MV-4-11 (cell line): ENCODE measurements around the gene ZNF32.
"Not testable (repeated sequence)": the region's sequence is repeated elsewhere in the genome, so short reads cannot be mapped to it uniquely, and the experiment has no call there.

ENCODE experiments used
- DNase-seq: peaks from one replicate; lab custom pipeline; 2025; lab: John Stamatoyannopoulos, UW

The ZNF32 gene

DNA sequence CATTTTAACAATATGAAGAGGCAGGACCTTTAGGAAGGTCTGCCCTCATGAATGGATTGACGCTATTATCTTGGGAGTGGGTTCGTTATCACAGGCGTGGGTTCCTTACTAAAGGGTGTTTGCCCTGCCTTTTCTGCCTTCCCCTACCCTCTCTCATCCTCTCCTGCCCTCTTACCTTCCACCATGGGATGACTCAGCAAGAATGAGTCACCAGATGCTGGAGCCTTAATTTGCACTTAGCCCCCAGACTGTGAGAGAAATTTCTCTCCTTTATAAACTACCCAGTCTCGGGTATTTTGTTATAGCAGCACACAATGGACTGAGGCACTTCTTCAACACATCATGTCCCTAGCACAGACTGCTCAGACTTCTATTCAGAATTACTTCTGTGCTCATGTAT is 31.4 kb upstream of the ZNF32 start:
- no peak for DNase-seq

DNA sequence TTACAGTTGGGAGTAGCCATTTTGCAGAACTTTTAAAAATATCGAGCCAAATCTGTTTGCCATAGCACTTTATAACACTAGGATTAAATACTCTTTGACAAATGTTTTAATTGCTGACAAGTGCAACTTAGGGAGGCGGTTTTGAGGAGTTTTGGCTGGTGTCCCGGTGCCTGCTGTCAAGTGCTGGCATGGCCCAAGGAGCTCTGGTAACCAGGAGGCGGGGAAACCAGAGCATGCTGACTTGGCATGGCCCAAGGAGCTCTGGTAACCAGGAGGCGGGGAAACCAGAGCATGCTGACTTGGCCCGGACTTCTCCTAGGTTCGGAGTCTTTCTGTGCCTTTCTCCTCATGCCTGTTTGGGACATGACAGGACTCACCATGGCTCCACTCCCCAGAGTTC is 30.8 kb upstream of the ZNF32 start:
- no peak for DNase-seq

DNA sequence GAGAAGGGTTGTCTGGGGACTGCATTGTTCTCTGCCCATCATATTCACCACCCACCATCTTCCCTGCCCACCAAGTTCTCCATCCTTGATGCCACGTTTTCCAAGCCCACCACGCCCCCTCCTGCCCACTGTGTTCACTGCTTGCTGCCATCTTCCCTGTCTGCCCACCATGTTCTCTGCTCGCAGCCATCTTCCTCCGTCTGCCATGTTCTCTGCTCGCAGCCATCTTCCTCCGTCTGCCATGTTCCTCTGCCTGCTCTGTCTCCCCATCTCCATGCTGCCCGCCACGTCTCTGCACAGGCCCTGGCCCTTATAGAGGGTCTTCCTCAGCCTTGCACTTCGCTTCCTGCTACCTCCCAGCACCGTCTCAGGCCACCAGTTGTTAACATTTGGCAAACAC is 30.0 kb upstream of the ZNF32 start:
- DNase-seq = no peak

DNA sequence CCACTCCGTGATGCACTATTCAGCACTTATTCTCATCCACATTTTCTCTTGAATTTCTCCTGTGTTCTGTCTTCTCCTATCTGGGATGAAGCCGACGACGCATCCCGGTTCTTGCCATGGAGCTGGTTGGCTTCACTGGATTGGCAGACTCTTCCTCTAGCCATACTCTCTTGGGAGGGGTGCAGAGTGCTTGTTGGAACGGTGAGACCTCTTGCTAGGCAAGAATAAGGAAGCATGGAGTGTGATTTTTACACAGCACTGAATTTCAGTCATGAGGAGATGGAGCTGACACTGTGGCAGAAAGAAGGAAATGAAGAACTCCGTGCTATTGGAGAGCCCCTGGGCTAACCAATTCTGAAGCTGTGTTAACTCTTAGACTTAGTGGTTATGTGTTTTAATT is 28.2 kb upstream of the ZNF32 start:
- DNase-seq = no peak

DNA sequence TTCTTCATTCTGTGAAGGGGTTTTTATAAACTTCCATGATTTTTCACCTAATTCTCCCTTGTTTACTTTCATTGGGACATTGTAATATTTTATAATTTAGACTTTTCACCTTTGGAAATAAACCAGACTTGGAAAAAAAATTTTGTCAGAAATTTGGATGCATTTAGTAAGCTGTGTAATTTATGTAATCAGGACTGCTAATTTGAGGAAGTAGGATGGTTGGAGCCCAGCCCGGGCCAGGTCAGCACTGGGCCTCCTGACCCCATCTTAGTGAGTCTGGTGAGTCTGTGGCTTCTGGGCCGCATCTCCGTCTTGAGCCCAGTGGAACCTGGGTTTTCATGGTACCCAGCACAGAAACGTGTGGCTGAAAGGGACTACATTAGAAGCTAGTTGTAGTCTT is 27.6 kb upstream of the ZNF32 start:
- DNase-seq = no peak

DNA sequence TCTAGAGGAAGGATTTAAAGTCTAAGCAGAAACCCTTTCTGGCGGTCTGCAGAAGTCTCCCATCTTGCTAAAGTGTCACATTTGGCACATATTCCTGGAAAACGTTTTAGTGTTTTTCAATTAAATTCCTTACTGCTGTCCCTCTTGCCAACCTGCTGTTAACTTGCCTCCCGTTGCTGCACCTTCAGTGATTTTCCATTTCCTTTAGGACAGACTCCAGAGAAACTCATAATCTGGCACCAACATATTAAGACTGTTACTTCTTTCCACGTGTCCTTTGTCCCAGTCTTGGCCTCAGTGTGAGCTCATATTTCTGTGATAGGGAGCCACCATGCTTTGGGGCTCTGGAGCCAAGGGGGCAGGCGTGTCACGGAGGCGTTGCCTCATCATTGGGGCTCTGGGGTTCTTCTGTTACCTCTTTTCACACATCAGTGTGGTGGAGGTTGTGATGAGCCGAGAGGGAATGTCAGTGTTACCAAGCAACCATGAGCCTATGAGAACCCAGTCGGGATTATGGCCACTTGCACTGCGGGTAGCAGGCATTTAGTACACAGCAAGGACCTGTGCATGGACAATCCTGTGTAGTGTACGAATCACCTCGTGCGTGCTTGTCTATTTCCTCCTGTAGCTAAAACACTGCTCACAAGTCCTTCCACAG is 26.0 kb upstream of the ZNF32 start:
- DNase-seq = no peak

DNA sequence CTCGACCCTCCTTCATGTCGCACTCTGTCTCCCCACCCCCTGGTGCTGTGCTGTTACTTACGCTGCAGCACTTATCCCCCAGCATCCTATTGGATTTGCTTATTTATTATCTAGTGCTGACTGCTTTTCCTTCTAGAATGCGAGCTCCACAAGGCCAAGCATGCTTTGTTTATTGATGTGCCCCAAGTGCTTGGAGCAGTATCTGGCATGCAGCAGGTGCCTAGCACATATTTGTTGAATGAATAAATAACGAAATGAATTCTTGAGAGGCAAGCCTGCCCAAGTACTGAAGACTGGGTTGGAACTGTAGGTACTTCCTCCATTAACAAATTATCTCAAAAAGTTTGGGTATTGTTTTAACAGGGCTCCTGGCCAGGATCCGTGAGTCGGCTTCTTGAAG is 24.8 kb upstream of the ZNF32 start:
- no peak for DNase-seq

DNA sequence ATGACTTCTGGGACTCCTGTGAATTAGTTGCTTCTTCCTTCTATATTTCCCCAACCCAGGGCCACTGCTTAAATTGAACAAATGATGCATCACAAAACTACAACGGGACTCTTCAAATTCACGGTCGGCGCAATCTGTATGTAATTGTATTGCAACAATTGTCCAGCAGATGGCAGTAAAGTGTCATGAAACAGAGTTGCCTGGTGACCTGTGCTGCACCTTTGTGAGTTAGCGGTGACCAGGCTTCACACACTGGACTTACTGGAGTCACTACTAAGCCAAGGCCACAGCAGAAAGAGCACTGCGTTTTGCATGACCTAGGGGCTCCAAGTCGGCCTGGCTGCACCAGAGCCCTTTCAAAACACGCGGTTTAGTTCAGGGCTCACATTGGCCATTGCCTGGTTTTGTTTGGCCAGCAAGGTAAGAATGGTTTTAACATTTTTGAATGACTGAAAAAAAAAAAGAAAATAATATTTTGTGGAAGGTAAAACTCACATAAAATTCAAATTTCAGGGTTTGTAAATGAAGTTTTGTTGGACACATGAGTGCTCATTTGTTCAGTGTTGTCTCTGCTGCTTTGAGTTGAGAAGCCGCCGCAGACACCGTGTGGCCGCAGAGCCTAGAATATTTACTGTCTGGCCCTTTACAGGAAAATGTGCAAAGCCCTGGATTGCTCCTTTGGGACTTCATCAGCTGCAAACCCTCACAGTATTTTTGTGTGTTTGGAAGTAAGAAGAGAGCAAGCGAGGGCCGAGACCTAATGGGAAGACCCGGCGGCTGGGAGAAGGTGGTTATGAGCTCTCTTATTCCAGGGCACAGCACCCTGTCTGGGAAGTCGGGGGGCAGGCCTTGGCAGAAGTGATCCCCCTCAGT is 23.2 kb upstream of the ZNF32 start:
- DNase-seq = peak; percentile 26

DNA sequence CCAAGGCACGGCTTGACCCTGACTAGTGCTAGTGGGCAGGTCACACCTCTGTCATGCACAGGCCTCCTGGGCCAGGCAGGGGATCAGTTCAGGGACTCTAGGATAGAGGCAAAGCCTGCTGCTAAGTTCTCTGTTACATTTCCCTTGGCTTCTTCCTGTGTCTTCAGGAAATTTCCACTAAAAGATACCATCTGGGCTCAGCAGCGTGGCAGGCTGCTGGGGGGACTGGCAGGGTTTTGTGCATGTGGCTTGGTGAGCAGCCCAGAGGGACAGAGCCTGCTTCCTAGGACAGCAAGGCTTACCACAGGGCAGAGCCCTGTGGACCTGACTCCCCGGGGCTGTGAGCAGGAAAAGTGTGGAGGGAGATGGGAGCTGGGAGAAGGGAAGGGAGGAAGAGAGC is 20.7 kb upstream of the ZNF32 start:
- DNase-seq = no peak

DNA sequence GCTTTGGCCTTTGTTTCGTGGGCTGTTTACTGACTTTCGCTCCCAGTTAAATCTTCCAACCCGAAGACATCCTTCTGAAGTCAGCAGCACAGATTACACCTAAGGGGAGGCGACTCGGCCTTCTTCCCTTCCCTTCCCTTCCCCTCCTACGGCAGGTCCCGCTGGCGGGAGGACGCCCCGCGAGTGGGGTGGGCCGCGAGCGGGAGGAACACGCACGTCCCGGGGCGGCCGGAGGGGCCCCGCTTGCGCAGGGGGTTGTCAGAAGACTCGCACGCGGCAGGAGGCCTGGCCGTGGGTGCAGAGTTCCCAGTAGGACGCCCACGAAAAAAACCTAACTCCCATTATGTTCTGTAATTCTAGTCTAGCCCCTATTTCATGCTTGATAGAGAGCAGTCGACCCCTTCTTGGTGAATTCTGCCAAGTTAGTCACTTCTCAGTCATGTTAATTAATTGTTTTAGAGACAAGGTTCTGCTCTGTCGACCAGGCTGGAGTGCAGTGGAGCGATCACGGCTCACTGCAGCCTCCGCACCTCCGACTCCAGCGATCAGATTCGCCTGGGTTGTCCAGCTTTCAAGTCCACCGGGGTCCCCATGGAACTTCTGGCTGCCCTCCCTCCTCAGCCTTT is 19.2 kb upstream of the ZNF32 start:
- DNase-seq = no peak

DNA sequence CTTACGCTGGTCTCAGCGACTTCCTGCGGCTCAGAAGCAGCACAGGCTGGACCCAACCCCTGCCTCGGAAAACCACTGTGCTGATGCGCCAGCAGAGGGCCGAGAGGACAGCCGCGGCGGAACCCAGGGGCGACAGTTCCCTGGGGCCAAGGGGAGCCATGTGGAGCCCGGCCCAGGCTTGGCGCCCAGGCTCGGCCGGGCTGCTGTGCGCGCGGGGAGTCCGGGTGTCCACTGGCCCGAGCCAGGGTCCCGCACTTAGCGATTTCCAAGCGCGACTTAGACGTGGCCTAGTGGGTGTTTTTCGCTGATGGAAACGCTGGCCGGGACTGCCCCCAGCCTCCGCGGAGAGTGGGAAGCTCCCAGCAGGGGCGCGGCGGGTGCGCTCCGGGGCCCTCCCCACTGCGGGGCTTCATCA is 18.6 kb upstream of the ZNF32 start:
- no peak for DNase-seq

DNA sequence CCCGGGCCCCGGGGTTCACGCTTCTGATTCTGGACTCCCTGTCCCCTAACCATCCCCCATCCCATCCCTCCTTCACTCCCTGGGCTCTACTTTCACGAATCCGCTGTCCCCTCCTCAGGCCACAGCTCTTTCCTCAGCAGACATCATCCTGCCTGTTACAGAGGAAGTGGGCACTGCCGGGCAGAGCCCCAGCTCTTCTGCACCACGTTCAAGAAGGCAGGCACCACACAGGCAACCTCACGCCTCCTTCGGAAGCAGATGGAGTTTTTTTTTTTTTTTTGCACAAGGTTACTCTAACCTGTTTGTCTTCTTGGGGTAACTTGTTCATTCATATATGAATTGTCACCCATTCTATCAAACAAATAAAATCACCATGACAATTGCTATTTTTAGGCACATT is 17.9 kb upstream of the ZNF32 start:
- no peak for DNase-seq

DNA sequence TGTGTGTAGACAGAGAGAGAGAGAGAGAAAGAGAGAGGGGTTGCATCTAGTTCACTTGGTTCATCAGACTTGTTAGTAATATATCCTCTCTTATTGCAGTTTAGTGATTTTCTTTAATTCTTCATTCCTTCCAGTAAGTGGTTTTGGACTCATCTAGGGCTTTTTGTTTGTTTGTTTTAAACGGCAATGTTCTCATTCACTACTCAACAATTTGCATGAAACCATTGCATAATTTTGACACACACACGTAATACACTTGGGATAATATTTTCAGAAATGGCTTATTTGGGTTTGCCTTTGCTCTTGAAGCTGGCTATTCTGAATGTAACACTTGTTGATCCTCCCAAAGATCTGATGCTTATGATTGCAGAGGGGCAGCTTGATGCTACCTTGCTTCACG is 16.4 kb upstream of the ZNF32 start:
- DNase-seq = no peak

DNA sequence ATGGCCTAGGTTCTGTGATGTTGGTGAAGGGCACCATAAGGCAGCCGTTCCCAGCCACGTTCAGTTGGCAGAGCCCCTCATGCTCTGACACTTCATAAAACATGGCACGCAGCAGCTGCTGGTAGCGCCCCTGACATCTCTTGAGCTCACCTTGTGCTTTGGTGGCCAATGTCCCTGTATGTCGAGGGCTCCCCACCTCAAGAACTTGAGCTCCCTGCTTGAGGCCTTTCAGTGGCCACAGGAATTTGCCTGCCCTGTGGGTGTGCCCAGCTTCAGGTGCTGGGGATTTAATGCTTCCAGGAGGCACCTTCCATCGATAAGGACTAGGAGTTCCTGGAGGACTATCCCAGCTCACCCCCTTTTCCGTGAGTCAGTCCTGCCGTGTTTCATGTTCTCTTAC is 9.5 kb upstream of the ZNF32 start:
- DNase-seq = no peak

DNA sequence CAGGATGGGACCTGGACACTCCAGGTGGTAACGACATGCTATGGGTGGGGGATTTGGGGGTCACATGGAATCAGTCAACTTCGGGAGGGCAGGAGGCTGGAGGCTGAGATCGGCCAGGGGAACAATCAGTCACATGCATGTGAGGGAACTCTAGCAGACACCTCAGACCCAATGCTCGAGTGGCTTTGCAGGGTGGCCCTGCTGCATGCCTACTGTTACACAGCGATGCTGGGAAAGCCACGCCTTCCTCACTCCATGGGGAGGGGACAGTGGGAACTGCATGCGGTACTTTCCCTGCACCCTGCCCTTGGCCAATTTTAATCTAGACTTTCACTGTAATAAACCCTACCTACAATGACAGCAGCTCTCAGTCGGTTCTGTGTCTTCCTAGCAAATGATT is 6.6 kb upstream of the ZNF32 start:
- DNase-seq = no peak

DNA sequence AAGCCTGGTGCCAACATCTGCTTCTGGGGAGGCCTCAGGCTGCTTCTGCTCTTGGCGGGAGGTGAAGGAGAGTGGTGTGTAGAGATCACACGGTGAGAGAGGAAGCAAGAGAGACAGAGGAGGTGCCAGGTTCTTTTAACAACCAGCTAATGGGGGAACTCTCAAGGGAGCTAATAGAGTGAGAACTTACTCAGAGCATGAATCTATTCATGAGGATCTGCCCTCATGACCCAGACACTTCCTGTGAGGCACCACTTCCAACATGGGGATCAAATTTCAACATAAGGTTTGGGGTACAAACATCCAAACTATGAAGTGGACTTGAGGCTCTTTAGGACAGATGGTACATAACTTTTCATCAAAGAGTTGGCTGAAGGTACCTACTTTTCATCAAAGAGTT is 5.1 kb upstream of the ZNF32 start:
- DNase-seq = no peak

DNA sequence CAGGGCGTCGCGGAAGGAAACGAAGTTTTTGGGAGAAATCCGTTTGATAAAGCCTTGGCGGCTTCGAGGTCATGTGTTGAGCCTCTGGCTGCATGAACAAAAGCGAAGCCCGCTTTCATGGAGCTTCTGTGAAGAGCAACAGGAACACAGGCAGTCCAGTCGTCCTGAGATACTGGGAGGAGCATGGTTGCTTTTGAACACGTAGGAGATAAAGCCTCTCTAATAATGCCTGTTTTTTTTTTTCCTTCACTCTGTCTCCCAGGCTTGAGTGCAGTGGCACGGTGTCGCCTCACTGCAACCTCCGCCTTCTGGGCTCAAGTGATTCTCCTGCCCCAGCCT is 473 bp upstream of the ZNF32 start:
- no peak for DNase-seq

DNA sequence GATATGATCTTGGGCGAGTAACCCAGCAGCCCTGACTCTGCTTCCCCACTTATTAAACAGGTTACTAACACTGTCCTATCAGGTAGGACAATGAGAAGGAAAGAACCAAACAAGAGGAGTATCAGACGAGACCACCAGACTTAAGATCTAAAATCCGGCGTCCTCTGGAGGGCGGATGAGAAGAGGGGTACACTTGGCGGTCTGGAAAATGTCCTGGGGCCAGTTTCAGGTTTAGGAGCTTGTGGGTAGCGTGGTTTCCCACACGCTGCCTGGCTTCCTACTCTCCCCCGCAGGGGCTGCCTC is 635 bp downstream of the ZNF32 start:
- peak; percentile 13 for DNase-seq

DNA sequence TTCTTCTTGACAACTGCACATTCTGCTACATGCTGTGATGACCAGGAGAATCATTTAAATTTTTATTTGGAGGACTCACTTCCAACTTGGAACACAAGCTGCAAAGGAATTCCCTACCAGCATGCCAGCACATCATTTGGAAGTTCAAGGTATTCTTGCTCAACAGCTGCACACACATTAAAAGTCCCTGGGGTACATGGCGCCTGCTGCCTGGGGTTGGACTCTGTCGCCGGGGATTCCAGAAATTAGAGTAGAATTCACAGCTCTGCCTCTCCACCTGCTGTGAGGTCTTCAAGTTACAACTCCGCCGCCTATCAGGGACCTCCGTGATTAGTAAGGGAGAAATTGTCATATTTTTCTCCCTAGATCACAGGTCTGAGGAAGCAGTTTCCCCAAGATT is 1.1 kb downstream of the ZNF32 start:
- DNase-seq = no peak

DNA sequence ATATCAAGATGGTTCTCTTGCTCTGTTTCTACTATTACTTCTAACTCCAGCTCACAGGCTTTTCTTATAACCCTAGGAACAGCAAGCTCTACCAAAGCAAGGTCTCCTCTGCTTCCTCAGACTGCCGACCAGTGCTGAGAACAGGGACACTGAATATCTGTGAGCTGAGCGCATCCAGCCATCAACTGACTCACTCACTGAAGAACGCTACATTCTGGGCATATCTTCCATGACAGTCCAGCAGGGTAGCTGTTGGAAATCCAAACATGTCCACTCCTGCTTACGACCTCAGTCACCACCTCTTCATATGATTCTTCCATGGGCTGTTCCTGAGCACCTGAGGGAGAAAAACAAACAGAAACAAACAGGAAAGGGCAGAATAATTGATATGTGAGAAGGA is 2.8 kb downstream of the ZNF32 start:
- no peak for DNase-seq

DNA sequence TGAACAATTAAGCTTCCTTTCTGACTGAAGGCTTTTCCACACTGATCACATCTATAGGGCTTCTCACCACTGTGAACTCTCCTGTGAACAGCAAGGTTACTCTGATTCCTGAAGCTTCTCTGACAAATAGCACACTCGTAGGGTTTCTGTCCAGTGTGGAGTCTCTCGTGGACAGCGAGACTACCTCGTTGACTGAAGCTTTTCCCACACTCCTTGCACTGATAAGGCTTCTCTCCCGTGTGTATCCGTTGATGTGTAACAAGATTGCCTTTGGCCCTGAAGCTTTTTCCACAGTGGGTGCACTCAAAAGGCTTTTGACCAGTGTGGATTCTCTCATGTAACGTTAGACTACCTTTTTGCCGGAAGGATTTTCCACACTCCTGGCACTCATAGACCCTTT is 4.4 kb downstream of the ZNF32 start:
- no peak for DNase-seq

DNA sequence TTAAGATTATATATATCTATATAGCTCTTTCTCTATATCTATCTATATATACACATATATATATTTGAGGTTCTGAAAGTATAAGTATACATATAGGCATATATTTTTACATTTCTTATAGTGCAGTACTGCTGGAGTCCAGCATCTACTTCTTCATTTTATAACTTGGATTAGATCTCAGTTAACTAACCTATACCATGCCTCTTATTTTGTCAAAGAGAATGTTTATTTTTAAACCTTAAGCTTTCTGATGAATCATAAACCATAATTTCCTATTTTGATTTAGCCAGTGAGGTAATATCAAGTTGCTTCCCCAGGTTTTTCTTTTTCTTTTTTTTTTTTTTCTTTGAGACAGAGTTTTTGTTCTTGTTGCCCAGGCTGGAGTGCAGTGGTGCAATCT is 8.1 kb downstream of the ZNF32 start:
- DNase-seq = peak; percentile 63

DNA sequence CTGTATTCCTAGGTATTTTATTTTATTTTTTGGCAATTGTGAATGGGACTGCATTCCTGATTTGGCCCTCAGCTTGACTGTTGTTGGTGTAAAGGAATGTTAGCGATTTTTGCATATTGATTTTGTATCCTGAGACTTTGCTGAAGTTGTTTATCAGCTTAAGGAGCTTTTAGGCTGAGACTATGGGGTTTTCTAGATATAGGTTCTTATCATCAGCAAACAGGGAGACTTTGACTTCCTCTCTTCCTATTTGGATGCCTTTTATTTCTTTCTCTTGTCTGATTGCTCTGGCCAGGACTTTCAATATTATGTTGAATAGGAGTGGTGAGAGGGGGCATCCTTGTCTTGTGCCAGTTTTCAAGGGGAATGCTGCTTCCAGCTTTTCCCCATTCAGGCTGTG is 12.9 kb downstream of the ZNF32 start:
- not testable (repeated sequence) for DNase-seq

DNA sequence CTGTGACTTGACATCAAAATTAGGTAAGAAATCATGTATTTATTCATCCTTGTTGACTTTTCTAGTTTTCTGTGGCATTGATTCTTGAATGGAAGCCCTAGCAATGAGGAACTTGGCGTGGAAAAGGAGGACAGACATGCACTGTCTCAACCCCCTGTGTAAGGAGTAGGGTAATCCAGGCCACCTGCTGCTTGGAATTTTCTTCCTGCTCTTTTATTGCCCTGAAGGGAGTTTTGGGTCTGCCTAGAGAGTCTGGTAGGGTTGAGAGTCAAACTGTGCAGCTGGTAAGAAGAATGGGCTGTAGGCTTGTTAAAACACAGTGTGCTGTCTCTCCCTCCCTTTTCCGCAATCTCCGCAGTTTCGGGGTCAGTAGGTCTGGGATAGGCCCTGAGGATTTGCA is 19.7 kb downstream of the ZNF32 start:
- DNase-seq = no peak
